WTC11 (cell line): ENCODE results near the gene KRT10. TPM values are rescaled to one million over a fixed set of nuclear protein-coding genes. Genes with fewer than 3 reads are reported as not detected.

Experiments used
- ATAC-seq: fragments of 200-7000 bp; cut with Tn5 transposase; 2 replicates; pipeline ENCODE4 v1.10.0; 2021; ENCODE audit warnings: mild to moderate bottlenecking, moderate library complexity
- CTCF ChIA-PET: fragments of 300-600 bp; sonication (Branson Sonifier 250); formaldehyde crosslinking; loops from one replicate; lab custom pipeline; 2021; ENCODE audit warnings: antibody characterized with exemption; lab: Charles Lee
- POLR2A ChIA-PET: fragments of 350-600 bp; sonication (Branson Sonifier 250); formaldehyde crosslinking; loops from one replicate; lab custom pipeline; 2021; ENCODE audit warnings: antibody characterized with exemption; lab: Charles Lee
- DNase-seq: peaks from one replicate; pipeline ENCODE4 v3.0.0; 2021; ENCODE audit warnings: low spot score
- H3K27ac Mint-ChIP-seq: 2 replicates; pipeline ENCODE4 v1.8.0; 2021; ENCODE audit warnings: mixed read lengths
- H3K27me3 Mint-ChIP-seq: 2 replicates; pipeline ENCODE4 v1.8.0; 2021; ENCODE audit warnings: low read depth, mild to moderate bottlenecking, moderate library complexity, mixed read lengths
- H3K36me3 Mint-ChIP-seq: 2 replicates; pipeline ENCODE4 v1.8.0; 2021; ENCODE audit warnings: mixed read lengths
- H3K4me1 Mint-ChIP-seq: 2 replicates; pipeline ENCODE4 v1.8.0; 2022; ENCODE audit warnings: mixed read lengths
- H3K4me3 Mint-ChIP-seq: 2 replicates; pipeline ENCODE4 v1.8.0; 2021; ENCODE audit warnings: mild to moderate bottlenecking, moderate library complexity, mixed read lengths
- H3K9me3 Mint-ChIP-seq: 2 replicates; pipeline ENCODE4 v1.8.0; 2021; ENCODE audit warnings: mixed read lengths
- ATF1 ChIP-seq: sonication (generic); formaldehyde crosslinking; IDR thresholded peaks from 2 replicates; pipeline ENCODE4 v1.8.1; 2023; ENCODE audit warnings: mild to moderate bottlenecking, moderate library complexity, missing genetic modification reagents
- CREM ChIP-seq: sonication (generic); formaldehyde crosslinking; IDR thresholded peaks from 2 replicates; pipeline ENCODE4 v1.8.1; 2022; ENCODE audit warnings: mild to moderate bottlenecking, missing genetic modification reagents, moderate library complexity
- ELF4 ChIP-seq: sonication (generic); formaldehyde crosslinking; IDR thresholded peaks from 2 replicates; pipeline ENCODE4 v1.8.1; 2022; ENCODE audit warnings: low read depth, mild to moderate bottlenecking, moderate library complexity, missing genetic modification reagents
- FOXK1 ChIP-seq: sonication (generic); formaldehyde crosslinking; IDR thresholded peaks from 2 replicates; pipeline ENCODE4 v1.8.0; 2022; ENCODE audit warnings: mild to moderate bottlenecking, moderate library complexity, missing genetic modification reagents
- KAT7 ChIP-seq: sonication (generic); formaldehyde crosslinking; IDR thresholded peaks from 2 replicates; pipeline ENCODE4 v1.8.1; 2023; ENCODE audit warnings: missing genetic modification reagents, mild to moderate bottlenecking, borderline replicate concordance
- MXD4 ChIP-seq: fragments of 250-450 bp; sonication (Bioruptor Pico); IDR thresholded peaks from 2 replicates; pipeline ENCODE4 v1.8.0; 2021; ENCODE audit warnings: mild to moderate bottlenecking, moderate library complexity, borderline replicate concordance
- NFE2L1 ChIP-seq: sonication (generic); formaldehyde crosslinking; IDR thresholded peaks from 2 replicates; pipeline ENCODE4 v1.8.1; 2023; ENCODE audit warnings: missing genetic modification reagents
- RELA ChIP-seq: sonication (generic); formaldehyde crosslinking; IDR thresholded peaks from 2 replicates; pipeline ENCODE4 v1.8.1; 2022; ENCODE audit warnings: missing genetic modification reagents, mild to moderate bottlenecking, borderline replicate concordance
- SMAD4 ChIP-seq: sonication (generic); formaldehyde crosslinking; IDR thresholded peaks from 2 replicates; pipeline ENCODE4 v1.8.0; 2022; ENCODE audit warnings: mild to moderate bottlenecking, missing genetic modification reagents
- SP1 ChIP-seq: sonication (generic); formaldehyde crosslinking; conservative IDR thresholded peaks from 2 replicates; pipeline ENCODE4 v1.8.1; 2022; ENCODE audit warnings: missing genetic modification reagents
- TEAD1 ChIP-seq: sonication (generic); formaldehyde crosslinking; IDR thresholded peaks from 2 replicates; pipeline ENCODE4 v1.8.0; 2022; ENCODE audit warnings: mild to moderate bottlenecking, missing genetic modification reagents
- TEAD4 ChIP-seq: sonication (generic); formaldehyde crosslinking; IDR thresholded peaks from 2 replicates; pipeline ENCODE4 v1.8.0; 2022; ENCODE audit warnings: mild to moderate bottlenecking, missing genetic modification reagents
- ZNF232 ChIP-seq: sonication (generic); formaldehyde crosslinking; IDR thresholded peaks from 2 replicates; pipeline ENCODE4 v1.8.0; 2022; ENCODE audit warnings: mild to moderate bottlenecking, missing genetic modification reagents
- ZNF263 ChIP-seq: sonication (generic); formaldehyde crosslinking; IDR thresholded peaks from 2 replicates; pipeline ENCODE4 v1.8.1; 2022; ENCODE audit warnings: low read depth, mild to moderate bottlenecking, moderate library complexity, missing genetic modification reagents
- ZNF396 ChIP-seq: fragments of 250-450 bp; sonication (Bioruptor Pico); IDR thresholded peaks from 2 replicates; pipeline ENCODE4 v1.8.0; 2021; ENCODE audit warnings: mild to moderate bottlenecking, moderate library complexity, borderline replicate concordance
- ZNF416 ChIP-seq: fragments of 250-450 bp; sonication (Bioruptor Pico); IDR thresholded peaks from 2 replicates; pipeline ENCODE4 v1.9.0; 2021; ENCODE audit warnings: mild to moderate bottlenecking, inconsistent platforms
- total RNA-seq: library from RNA; stranded (reverse); gene quantifications from 3 replicates; pipeline ENCODE4 v1.2.3, GENCODE V29; 2021
- TF ChIP-seq, protein P1 (sequence below): fragments of 250-450 bp; sonication (Bioruptor Pico); IDR thresholded peaks from 2 replicates; pipeline ENCODE4 v1.9.0; 2021; ENCODE audit warnings: mild to moderate bottlenecking
- TF ChIP-seq, protein P2 (sequence below): sonication (generic); formaldehyde crosslinking; IDR thresholded peaks from 2 replicates; pipeline ENCODE4 v1.8.1; 2023; ENCODE audit warnings: mild to moderate bottlenecking, moderate library complexity, missing genetic modification reagents
- TF ChIP-seq, protein P3 (sequence below): fragments of 250-450 bp; sonication (Bioruptor Pico); IDR thresholded peaks from 2 replicates; pipeline ENCODE4 v1.9.0; 2021; ENCODE audit warnings: mild to moderate bottlenecking
- TF ChIP-seq, protein P4 (sequence below): sonication (generic); formaldehyde crosslinking; IDR thresholded peaks from 2 replicates; pipeline ENCODE4 v1.8.1; 2022; ENCODE audit warnings: mild to moderate bottlenecking, missing genetic modification reagents, moderate library complexity, borderline replicate concordance
- TF ChIP-seq, protein P5 (sequence below): sonication (generic); formaldehyde crosslinking; IDR thresholded peaks from 2 replicates; pipeline ENCODE4 v1.8.1; 2023; ENCODE audit warnings: mild to moderate bottlenecking, missing genetic modification reagents
- TF ChIP-seq, protein P6 (sequence below): fragments of 200-600 bp; IDR thresholded peaks from 2 replicates; pipeline ENCODE4 v1.8.0; 2022; ENCODE audit warnings: antibody characterized with exemption
- TF ChIP-seq, protein P7 (sequence below): fragments of 250-450 bp; sonication (Bioruptor Pico); conservative IDR thresholded peaks from 2 replicates; pipeline ENCODE4 v1.9.0; 2021; ENCODE audit warnings: mild to moderate bottlenecking

Gene KRT10
- total RNA-seq, 1 experiment from 2014 or later = 23.2 TPM

DNA sequence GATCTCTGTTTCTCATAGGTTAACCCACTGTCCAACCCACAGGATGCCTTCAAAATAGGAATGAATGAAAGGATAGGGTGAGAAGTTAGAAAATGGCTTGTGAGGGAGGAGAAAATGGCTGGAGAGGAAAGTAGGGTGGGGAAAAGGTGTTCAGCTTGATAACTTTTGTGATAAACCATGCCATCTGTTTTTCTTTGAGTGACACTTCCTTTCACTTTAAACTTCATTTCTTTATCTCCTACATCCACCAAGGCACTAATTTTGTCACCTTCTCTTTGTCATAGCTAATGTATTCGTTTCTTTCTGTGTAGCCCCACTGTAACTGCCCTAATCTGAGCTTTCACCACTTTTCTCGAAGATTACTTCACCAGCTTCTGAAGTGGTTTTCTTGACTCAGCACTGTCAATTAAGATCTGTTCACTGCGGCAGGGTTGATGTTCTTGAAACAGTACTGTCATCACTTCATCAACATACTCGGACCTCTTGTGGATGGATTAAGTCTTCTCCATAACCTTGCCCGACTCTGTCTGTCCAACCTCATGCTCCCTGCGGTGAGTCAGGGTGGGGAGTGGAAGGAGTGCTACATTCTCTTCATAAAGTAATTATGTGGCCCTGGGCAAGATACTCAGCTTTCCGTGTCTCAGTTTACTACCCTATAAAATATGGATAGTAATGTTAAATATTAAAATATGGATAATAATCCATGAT lies 5.5 kb upstream of the KRT10 start:
- no peak overlapping the region for H3K27ac Mint-ChIP-seq
- ATAC-seq = no peak
- ChIA-PET POLR2A (no interaction called here), CTCF (interaction anchor here (0.6 kb wide), 1 partner anchor 35 kb away, joined by 3 read pairs; no protein-coding TSS in a partner anchor)
- H3K9me3 Mint-ChIP-seq = peaks cover 4% of the 10 kb centered on the region; the same call in 1 of the 2 replicates
- TF ChIP-seq KAT7 (CRISPR knock-in tag) (no peak), ZNF232 (CRISPR knock-in tag) (no peak), FOXK1 (CRISPR knock-in tag) (no peak), NFE2L1 (no peak), MXD4 (no peak), RELA (CRISPR knock-in tag) (no peak), ZNF416 (CRISPR knock-in tag) (no peak), SP1 (CRISPR knock-in tag) (no peak), ZNF396 (CRISPR knock-in tag) (no peak)
- TF ChIP-seq, protein P1, sequence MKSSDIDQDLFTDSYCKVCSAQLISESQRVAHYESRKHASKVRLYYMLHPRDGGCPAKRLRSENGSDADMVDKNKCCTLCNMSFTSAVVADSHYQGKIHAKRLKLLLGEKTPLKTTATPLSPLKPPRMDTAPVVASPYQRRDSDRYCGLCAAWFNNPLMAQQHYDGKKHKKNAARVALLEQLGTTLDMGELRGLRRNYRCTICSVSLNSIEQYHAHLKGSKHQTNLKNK (CRISPR knock-in tag) = no peak
- TF ChIP-seq, protein P2, sequence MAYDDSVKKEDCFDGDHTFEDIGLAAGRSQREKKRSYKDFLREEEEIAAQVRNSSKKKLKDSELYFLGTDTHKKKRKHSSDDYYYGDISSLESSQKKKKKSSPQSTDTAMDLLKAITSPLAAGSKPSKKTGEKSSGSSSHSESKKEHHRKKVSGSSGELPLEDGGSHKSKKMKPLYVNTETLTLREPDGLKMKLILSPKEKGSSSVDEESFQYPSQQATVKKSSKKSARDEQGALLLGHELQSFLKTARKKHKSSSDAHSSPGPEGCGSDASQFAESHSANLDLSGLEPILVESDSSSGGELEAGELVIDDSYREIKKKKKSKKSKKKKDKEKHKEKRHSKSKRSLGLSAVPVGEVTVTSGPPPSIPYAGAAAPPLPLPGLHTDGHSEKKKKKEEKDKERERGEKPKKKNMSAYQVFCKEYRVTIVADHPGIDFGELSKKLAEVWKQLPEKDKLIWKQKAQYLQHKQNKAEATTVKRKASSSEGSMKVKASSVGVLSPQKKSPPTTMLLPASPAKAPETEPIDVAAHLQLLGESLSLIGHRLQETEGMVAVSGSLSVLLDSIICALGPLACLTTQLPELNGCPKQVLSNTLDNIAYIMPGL (CRISPR knock-in tag) = no peak
- TF ChIP-seq, protein P3, sequence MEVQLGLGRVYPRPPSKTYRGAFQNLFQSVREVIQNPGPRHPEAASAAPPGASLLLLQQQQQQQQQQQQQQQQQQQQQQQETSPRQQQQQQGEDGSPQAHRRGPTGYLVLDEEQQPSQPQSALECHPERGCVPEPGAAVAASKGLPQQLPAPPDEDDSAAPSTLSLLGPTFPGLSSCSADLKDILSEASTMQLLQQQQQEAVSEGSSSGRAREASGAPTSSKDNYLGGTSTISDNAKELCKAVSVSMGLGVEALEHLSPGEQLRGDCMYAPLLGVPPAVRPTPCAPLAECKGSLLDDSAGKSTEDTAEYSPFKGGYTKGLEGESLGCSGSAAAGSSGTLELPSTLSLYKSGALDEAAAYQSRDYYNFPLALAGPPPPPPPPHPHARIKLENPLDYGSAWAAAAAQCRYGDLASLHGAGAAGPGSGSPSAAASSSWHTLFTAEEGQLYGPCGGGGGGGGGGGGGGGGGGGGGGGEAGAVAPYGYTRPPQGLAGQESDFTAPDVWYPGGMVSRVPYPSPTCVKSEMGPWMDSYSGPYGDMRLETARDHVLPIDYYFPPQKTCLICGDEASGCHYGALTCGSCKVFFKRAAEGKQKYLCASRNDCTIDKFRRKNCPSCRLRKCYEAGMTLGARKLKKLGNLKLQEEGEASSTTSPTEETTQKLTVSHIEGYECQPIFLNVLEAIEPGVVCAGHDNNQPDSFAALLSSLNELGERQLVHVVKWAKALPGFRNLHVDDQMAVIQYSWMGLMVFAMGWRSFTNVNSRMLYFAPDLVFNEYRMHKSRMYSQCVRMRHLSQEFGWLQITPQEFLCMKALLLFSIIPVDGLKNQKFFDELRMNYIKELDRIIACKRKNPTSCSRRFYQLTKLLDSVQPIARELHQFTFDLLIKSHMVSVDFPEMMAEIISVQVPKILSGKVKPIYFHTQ = no peak
- TF ChIP-seq, protein P4, sequence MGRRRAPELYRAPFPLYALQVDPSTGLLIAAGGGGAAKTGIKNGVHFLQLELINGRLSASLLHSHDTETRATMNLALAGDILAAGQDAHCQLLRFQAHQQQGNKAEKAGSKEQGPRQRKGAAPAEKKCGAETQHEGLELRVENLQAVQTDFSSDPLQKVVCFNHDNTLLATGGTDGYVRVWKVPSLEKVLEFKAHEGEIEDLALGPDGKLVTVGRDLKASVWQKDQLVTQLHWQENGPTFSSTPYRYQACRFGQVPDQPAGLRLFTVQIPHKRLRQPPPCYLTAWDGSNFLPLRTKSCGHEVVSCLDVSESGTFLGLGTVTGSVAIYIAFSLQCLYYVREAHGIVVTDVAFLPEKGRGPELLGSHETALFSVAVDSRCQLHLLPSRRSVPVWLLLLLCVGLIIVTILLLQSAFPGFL (CRISPR knock-in tag) = no peak
- DNase-seq = no peak
- H3K4me1 Mint-ChIP-seq = peaks cover 4% of the 10 kb centered on the region
- no peaks in the 10 kb centered on the region for H3K36me3 Mint-ChIP-seq
- peaks cover 90% of the 10 kb centered on the region for H3K27me3 Mint-ChIP-seq
- H3K4me3 Mint-ChIP-seq = no peak overlapping the region

DNA sequence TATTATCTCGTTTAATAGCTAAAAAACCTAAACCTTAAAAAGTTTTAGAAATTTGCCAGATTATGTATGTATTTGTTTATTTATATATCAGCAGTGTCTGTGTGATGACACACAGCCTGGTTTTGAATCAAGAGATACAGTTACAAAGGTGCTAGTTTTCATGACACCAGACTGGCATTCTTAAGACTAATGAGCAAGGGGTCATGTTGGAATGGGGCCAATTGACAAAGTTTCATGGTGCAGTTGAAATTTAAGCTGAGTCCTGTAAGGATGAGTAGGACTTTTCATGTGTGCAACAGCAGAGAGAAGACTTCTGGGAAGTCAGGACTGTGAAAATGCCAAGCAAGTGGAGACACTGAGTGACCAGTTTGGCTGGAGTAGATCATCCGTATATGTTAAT lies 3.2 kb upstream of the KRT10 start:
- CTCF ChIA-PET = interaction anchor here (0.6 to 0.9 kb wide), 2 partner anchors 22 to 594 kb away, joined by 3 read pairs; no protein-coding TSS in a partner anchor
- POLR2A ChIA-PET = no interaction called here
- Mint-ChIP-seq H3K9me3 (peaks cover 4% of the 10 kb centered on the region; the same call in 1 of the 2 replicates), H3K27ac (no peak overlapping the region), H3K4me1 (no peaks in the 10 kb centered on the region), H3K4me3 (no peak overlapping the region), H3K36me3 (no peaks in the 10 kb centered on the region), H3K27me3 (peaks cover 78% of the 10 kb centered on the region)
- ATAC-seq (no peak), DNase-seq (no peak)
- TF ChIP-seq, protein P5, sequence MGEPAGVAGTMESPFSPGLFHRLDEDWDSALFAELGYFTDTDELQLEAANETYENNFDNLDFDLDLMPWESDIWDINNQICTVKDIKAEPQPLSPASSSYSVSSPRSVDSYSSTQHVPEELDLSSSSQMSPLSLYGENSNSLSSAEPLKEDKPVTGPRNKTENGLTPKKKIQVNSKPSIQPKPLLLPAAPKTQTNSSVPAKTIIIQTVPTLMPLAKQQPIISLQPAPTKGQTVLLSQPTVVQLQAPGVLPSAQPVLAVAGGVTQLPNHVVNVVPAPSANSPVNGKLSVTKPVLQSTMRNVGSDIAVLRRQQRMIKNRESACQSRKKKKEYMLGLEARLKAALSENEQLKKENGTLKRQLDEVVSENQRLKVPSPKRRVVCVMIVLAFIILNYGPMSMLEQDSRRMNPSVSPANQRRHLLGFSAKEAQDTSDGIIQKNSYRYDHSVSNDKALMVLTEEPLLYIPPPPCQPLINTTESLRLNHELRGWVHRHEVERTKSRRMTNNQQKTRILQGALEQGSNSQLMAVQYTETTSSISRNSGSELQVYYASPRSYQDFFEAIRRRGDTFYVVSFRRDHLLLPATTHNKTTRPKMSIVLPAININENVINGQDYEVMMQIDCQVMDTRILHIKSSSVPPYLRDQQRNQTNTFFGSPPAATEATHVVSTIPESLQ (CRISPR knock-in tag) = no peak
- TF ChIP-seq ZNF232 (CRISPR knock-in tag) (no peak), ZNF263 (CRISPR knock-in tag) (no peak), ATF1 (CRISPR knock-in tag) (no peak), TEAD1 (CRISPR knock-in tag) (no peak), CREM (CRISPR knock-in tag) (no peak), FOXK1 (CRISPR knock-in tag) (no peak), SMAD4 (CRISPR knock-in tag) (no peak), TEAD4 (CRISPR knock-in tag) (no peak), ELF4 (CRISPR knock-in tag) (no peak)
- TF ChIP-seq, protein P6, sequence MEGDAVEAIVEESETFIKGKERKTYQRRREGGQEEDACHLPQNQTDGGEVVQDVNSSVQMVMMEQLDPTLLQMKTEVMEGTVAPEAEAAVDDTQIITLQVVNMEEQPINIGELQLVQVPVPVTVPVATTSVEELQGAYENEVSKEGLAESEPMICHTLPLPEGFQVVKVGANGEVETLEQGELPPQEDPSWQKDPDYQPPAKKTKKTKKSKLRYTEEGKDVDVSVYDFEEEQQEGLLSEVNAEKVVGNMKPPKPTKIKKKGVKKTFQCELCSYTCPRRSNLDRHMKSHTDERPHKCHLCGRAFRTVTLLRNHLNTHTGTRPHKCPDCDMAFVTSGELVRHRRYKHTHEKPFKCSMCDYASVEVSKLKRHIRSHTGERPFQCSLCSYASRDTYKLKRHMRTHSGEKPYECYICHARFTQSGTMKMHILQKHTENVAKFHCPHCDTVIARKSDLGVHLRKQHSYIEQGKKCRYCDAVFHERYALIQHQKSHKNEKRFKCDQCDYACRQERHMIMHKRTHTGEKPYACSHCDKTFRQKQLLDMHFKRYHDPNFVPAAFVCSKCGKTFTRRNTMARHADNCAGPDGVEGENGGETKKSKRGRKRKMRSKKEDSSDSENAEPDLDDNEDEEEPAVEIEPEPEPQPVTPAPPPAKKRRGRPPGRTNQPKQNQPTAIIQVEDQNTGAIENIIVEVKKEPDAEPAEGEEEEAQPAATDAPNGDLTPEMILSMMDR = no peak
- TF ChIP-seq, protein P7, sequence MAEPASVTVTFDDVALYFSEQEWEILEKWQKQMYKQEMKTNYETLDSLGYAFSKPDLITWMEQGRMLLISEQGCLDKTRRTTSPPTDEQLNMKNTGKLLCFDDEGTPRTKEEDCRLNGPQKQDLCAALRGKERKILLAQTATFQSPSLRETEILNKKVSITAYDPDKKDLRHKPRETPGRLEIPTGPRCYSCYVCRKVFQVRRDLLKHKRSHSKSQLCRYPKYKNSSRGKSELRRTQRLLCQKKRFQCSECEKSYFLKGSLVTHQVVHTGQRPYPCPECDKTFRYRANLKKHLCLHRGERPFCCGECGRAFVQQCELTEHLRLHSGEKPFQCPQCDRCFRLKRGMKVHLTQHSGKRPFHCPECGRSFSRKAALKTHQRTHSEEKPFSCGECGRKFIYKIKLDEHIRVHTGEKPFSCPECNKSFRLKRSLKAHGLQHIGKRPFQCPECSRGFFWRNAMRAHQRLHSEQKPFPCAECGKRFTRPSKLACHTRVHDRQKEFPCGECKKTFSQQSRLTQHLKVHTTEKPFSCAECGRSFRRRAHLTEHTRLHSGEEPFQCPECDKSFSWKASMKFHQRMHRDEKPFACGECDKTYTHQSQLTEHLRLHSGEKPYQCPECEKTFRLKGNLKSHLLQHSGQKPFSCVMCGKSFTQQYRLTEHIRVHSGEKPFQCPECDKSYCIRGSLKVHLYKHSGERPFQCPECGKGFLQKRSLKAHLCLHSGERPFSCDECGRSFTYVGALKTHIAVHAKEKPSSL = no peak
